HAP-1 (cell line): ENCODE data around the gene NR2E3.

Experiments used
- DNase-seq, 2 experiments: peaks; one replicate each; pipeline ENCODE4 v3.0.0-alpha.2; 2016 to 2020; ENCODE audit warnings: low spot score in 2 of 2
- H3K27me3 ChIP-seq: fragments of 250-450 bp; sonication (Bioruptor Pico); 2 replicates; pipeline ENCODE4 v1.5.1; 2020; ENCODE audit warnings: low read depth, mild to moderate bottlenecking, moderate library complexity
- H3K36me3 ChIP-seq: fragments of 250-450 bp; sonication (Bioruptor Pico); replicated peaks from 2 replicates; pipeline ENCODE4 v1.5.1; 2020; ENCODE audit warnings: mild to moderate bottlenecking
- H3K4me1 ChIP-seq: fragments of 250-450 bp; sonication (Bioruptor Pico); 2 replicates; pipeline ENCODE4 v1.5.1; 2020; ENCODE audit warnings: mild to moderate bottlenecking
- H3K4me3 ChIP-seq: fragments of 250-450 bp; sonication (Bioruptor Pico); 2 replicates; pipeline ENCODE4 v1.5.1; 2020; ENCODE audit warnings: mild to moderate bottlenecking, moderate library complexity
- H3K9me3 ChIP-seq: fragments of 250-450 bp; sonication (Bioruptor Pico); 2 replicates; pipeline ENCODE4 v1.5.1; 2020; ENCODE audit warnings: mild to moderate bottlenecking, moderate library complexity
- in situ Hi-C: fragments of 300-500 bp; cut with MboI; formaldehyde crosslinking; loops from 3 replicates; pipeline ENCODE4 v1.14.3; 2020; ENCODE audit warnings: low sequenced_read_pairs, inconsistent platforms, mixed read lengths

NR2E3 gene

DNA sequence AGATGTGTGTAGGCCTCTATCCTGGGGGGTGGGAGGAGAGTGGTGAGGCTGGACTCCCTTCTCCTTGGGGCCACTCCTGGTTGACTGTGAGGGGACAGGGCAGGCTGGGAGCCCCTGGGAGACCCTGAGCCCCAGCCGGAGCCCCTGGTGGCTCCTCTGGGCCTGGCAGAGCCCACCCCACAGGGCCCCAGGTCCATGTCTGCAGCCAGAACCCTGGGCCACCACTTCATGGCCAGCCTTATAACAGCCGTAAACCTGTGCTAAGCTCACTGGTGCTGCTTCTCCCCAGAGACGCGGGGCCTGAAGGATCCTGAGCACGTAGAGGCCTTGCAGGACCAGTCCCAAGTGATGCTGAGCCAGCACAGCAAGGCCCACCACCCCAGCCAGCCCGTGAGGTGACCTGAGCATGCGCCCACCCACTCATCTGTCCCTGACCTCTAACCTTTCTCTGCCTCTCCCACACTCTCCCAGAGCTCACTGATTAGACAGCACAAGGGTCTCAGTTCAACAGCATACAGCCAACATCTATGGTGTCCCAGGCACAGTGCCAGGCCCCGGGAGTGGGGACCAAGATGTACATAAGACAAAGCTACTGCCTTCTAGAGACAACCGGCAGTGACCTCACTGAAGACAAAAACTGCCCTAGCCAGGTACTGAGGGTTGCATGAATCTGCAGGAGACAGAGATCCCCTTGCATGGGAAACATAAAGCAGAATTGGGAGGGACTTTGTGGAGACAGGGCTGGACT lies 3.5 kb downstream of the NR2E3 start:
- H3K36me3 ChIP-seq: no peaks in the 10 kb centered on the region
- H3K4me1 ChIP-seq: no peaks in the 10 kb centered on the region
- no peaks in the 10 kb centered on the region for H3K9me3 ChIP-seq
- in situ Hi-C loops: no loop called here
- H3K27me3 ChIP-seq: no peaks in the 10 kb centered on the region
- DNase-seq: no peak
- no peak overlapping the region for H3K4me3 ChIP-seq

DNA sequence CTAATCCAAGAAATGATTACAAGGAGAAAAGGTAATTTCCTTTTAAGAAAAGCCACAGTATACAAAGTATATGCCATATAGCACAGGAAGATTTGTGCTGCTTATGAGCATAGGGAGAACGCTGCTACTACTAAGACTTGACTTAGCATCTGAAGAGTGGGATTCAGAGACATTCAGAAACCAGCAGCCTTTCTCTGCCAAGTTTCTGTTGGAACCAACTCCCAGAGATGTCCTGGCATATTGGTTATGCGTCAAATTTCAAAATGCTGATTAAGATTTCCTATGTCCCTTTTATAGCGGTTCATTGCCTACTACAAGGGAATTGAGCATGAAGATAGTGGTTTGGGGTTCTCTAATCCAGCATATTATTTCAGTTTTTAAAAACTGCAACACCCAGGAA lies 4.9 kb downstream of the NR2E3 start:
- no peak for DNase-seq
- Histone ChIP-seq H3K4me1 (no peaks in the 10 kb centered on the region), H3K4me3 (no peak overlapping the region), H3K9me3 (peaks cover 9% of the 10 kb centered on the region; the same call in 1 of the 2 replicates), H3K27me3 (no peaks in the 10 kb centered on the region), H3K36me3 (no peaks in the 10 kb centered on the region)
- in situ Hi-C loops: no loop called here

DNA sequence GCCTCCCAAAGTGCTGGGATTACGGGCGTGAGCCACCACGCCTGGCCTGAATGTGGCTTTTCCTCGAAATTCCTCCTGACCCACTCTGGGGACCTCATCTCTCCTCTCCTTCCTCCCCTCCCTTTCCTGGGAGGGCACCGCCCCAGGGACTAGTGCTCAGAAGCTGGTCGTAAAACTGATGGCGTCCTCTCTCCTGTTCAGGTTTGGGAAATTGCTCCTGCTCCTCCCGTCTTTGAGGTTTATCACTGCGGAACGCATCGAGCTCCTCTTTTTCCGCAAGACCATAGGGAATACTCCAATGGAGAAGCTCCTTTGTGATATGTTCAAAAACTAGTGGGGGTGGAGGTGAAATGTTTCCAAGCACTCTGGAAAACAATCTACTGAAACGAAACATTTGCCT lies 7.0 kb downstream of the NR2E3 start:
- Histone ChIP-seq H3K9me3 (peaks cover 13% of the 10 kb centered on the region; the same call in 1 of the 2 replicates), H3K4me3 (no peak overlapping the region), H3K27me3 (no peaks in the 10 kb centered on the region), H3K36me3 (no peaks in the 10 kb centered on the region), H3K4me1 (no peaks in the 10 kb centered on the region)
- in situ Hi-C loops: no loop called here
- DNase-seq: no peak

DNA sequence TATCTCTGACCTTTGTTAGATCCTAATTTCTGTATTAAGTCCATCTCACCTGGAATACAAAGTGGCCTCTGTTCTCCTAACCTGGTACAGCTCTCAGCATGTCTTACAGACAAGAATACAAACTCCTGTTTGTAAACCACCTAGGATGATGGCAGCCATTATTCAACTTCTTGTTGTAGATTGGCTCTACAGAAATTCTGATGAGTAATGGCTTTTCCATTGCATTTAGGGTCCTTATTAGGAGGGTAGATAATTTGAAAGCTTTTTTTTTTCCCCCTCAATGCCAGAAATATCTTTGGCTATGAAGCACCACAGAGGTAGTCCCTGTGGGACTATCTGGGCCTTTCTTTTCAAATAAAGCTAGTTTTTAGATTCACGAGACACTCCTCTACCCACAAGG lies 9.8 kb downstream of the NR2E3 start:
- Histone ChIP-seq H3K9me3 (peaks cover 16% of the 10 kb centered on the region; the same call in 1 of the 2 replicates), H3K4me3 (no peak overlapping the region)

DNA sequence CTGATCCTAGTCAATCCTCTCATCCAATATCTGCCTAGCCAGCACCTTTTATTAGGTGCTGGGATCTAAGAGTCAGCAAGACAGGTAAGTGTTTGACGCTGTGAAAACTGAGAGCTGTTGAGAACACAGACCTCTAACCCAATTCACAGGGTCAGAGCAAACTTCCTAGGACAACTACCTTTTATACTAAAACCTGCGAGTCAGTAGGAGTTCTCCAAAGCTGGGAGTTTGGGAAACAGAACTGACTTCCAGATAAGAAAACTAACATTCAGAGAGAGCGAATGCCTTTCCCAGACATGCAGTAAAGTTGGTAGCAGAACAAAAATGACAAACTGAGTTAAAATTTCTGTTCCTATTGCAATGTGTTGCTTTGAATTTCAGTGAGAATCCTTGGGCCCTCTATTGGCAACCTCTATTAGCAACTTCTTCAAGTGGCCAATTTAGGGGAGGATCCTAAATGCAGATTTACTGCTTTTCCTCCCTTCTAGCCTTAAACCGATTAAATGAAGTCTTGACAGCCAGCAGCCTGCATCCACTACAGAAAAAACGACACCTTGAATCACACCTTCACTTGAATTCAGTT lies 11.3 kb downstream of the NR2E3 start:
- DNase-seq: no peak
- Histone ChIP-seq H3K9me3 (peaks cover 16% of the 10 kb centered on the region; the same call in 1 of the 2 replicates), H3K36me3 (peaks cover 5% of the 10 kb centered on the region; the same call in 1 of the 2 replicates), H3K4me3 (no peak overlapping the region), H3K27me3 (no peaks in the 10 kb centered on the region), H3K4me1 (no peaks in the 10 kb centered on the region)
- in situ Hi-C loops: no loop called here

More for the DNA sequence above, 9.8 kb downstream of the NR2E3 start:
- no peak for DNase-seq
- Histone ChIP-seq H3K4me1 (no peaks in the 10 kb centered on the region), H3K27me3 (no peaks in the 10 kb centered on the region), H3K36me3 (no peaks in the 10 kb centered on the region; the same call in 1 of the 2 replicates)
- in situ Hi-C loops: no loop called here

DNA sequence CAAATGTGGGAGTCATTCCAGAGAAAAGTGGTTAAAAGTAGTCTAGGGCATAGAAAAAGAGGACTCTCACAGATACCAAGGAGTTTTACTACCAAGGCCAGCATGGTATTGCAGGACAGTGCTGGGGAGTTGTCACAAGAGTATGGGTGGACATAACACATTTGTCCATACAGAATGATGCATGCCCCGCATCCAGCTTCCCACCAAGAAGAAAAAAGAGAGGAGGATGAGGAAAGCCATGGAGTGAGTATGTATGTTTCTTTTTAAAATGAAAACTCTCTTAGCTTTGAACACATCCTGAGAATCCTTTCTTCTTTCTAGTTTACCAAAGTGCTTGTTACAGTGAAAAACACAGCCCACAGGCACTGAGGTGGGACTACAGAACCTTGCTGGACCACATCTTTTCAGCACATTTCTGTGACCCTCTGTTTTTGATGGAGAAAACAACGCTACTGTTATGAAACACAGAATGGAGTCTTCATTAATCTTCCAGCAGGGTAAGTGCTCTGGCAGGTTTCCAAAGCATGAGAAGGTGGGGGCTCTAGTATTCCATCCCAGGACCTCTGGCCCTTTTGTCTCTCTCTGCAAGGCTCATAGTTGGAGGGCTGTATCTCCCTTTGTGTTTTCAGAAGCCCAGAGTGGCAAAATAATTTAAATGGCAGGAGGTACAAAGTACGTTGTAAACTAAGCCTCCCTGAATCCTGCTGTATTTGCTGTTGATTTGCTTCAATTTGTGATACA lies 12.7 kb downstream of the NR2E3 start:
- in situ Hi-C loops: no loop called here
- H3K27me3 ChIP-seq: no peaks in the 10 kb centered on the region
- no peak for DNase-seq
- no peaks in the 10 kb centered on the region for H3K4me1 ChIP-seq
- H3K4me3 ChIP-seq: no peak overlapping the region
- peaks cover 16% of the 10 kb centered on the region for H3K36me3 ChIP-seq
- H3K9me3 ChIP-seq: peaks cover 16% of the 10 kb centered on the region; the same call in 1 of the 2 replicates

DNA sequence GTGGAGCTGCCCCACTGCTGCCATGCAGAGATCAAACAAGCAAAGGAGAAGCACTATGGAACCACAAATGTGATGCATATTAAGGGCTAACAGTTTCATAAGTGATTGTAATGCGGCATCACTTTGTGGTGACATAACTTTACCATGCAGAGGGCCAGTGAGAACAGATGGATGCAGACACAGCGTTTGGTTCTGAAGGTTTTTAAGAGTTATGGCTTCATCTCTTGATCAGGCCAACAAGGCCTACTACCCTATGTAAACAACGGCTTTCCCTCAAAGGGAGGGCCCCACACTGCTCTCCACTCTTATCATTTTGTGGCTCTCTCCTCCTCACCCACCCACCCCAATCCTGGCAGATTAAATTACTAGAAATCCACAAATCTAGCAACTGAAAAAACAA lies 13.4 kb downstream of the NR2E3 start:
- DNase-seq: no peak
- Histone ChIP-seq H3K4me1 (no peaks in the 10 kb centered on the region), H3K9me3 (peaks cover 16% of the 10 kb centered on the region; the same call in 1 of the 2 replicates), H3K27me3 (no peaks in the 10 kb centered on the region), H3K36me3 (peaks cover 16% of the 10 kb centered on the region), H3K4me3 (no peak overlapping the region)
- in situ Hi-C loops: no loop called here

DNA sequence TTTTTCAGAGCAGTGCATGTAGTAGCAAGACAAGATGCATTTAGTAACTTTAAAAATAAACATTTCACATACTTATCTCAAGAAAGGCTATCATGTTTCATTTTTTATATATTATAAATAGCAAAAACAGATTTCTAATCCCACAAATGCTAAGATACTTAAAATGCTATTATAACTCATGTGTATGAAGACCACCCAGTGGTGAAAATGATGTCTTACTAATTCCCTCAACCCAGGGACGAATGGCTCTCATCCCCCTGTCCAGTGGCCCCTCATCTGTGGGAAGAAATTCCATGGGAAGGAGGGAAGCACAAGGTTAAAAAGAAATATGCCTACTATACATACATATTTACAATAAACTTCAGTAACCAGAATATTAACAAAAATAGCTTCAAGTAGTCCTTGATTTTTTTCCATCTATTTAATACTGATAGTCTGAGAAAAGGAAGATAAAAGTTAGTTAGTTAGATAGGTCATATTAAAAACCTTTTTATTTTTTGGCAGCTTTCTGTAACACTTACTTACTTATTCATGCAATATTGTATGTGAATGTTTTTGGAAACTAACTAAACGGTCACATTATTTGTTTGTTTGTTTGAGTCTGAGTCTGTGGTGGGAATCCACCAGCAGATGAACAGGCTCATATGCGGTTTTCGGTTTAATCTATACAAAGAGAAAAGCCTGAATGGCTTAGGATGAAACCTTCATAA lies 14.8 kb downstream of the NR2E3 start:
- DNase-seq: no peak
- Histone ChIP-seq H3K27me3 (no peaks in the 10 kb centered on the region), H3K4me3 (no peak overlapping the region), H3K4me1 (no peaks in the 10 kb centered on the region), H3K9me3 (peaks cover 8% of the 10 kb centered on the region; the same call in 1 of the 2 replicates), H3K36me3 (peaks cover 16% of the 10 kb centered on the region)
- in situ Hi-C loops: no loop called here

DNA sequence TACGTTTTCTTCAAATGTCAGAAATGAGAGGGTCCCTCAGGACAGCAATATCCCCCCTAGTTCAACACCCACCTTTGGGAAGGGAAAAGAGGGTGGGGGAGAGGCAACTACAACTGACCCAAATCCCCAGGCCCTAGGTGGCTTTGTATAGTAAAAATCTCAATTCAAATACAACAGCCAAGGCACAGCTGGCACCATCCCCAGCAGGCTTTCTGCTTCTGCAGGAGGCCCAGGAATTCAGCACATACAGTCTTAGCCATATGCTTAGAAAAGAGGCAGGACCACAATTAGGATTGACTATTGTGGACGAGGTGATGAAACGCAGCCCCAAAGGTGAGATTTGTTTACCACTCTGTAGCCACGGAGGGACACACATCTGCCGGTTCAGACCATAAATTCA lies 15.8 kb downstream of the NR2E3 start:
- Histone ChIP-seq H3K4me3 (no peak overlapping the region), H3K27me3 (no peaks in the 10 kb centered on the region), H3K4me1 (no peaks in the 10 kb centered on the region), H3K36me3 (peaks cover 16% of the 10 kb centered on the region), H3K9me3 (peaks cover 7% of the 10 kb centered on the region; the same call in 1 of the 2 replicates)
- in situ Hi-C loops: no loop called here
- DNase-seq: no peak

DNA sequence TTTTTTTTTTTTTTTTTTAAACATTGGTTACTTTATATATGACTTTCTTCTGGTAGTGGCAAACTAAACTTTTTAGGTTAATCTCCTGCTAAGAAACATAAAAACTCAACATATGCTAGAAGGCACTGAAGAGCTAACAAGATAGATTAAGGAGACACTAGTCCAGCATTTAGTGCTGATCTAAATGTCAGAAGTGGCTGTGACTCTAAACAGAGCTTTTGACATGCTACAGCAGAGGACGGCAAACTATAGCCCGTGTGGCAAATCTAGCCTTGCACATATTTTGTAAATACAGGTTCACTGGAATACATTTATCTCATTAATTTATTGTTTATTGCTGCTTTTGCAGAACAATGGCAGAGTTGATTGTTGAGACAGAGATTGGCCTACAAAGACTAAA lies 20.6 kb downstream of the NR2E3 start:
- no peak for DNase-seq
- Histone ChIP-seq H3K9me3 (no peaks in the 10 kb centered on the region), H3K4me3 (no peak overlapping the region), H3K4me1 (peaks cover 4% of the 10 kb centered on the region; the same call in 1 of the 2 replicates), H3K27me3 (no peaks in the 10 kb centered on the region), H3K36me3 (peaks cover 16% of the 10 kb centered on the region)
- in situ Hi-C loops: no loop called here

DNA sequence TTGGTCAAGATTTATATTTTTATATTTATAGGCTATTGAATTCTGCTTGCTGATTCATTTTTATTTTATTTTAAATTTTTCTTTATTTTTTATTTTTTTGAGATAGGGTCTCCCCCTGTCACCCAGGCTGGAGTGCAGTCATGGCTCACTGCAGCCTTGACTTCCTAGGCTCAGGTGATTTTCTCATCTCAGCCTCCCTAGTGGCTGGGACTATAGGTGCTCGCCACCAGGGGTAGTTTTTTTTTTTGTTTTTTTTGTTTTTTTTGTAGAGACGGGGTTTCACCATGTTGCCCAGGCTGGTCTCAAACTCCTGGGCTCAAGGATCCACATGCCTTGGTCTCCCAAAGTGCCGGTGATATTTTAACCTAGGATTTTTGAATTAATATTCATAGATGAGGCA lies 31.2 kb downstream of the NR2E3 start:
- in situ Hi-C loops: no loop called here
- Histone ChIP-seq H3K9me3 (no peaks in the 10 kb centered on the region), H3K27me3 (no peaks in the 10 kb centered on the region), H3K36me3 (peaks cover 2% of the 10 kb centered on the region; the same call in 1 of the 2 replicates), H3K4me3 (no peak overlapping the region), H3K4me1 (peaks cover 9% of the 10 kb centered on the region)
- no peak for DNase-seq

DNA sequence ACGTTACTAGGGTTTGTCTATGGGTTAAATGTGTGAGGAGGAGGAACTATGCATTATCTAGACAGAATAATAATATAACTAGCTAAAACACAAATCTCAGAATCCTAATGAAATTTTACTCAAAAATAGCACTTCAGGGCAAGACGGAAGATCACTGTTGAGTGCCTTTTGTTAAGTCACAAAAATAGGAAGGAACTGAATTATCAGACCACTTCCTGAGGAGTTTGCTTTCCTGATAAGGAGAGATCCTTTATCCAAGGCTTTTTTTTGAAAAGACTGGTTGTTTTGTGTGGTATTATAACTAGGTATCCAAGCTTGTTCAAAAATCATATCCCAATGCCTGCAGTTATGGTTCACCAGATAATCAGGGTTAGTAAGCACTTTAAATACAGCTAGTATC lies 34.6 kb downstream of the NR2E3 start:
- Histone ChIP-seq H3K4me3 (no peak overlapping the region), H3K27me3 (no peaks in the 10 kb centered on the region), H3K4me1 (no peaks in the 10 kb centered on the region), H3K9me3 (no peaks in the 10 kb centered on the region), H3K36me3 (peaks cover 9% of the 10 kb centered on the region; the same call in 1 of the 2 replicates)
- in situ Hi-C loops: no loop called here
- no peak for DNase-seq

DNA sequence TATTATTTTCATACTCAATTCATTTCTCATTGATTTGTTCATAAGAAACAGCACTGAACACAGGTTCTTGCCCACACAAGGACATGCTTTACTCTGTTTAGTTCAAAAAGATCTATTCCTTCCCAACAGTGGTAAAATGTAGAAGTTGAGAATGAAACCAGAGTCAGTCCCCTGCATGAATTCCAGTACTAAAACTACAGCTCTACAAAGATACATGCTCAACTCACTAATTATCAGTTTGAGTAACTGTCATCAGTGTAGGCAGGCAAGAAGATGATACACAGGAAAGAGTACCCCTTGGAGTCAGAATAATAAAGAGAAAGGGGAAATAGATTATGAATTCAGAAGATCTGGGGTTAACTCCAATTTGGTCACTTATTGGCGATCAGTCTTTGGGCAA lies 43.2 kb downstream of the NR2E3 start:
- in situ Hi-C loops: no loop called here
- H3K36me3 ChIP-seq: 0 out of 2 replicates have a peak, but pooled peaks cover 2% of the 10 kb centered on the region
- no peak for DNase-seq

More for the DNA sequence above, 43.2 kb downstream of the NR2E3 start:
- Histone ChIP-seq H3K4me3 (no peak overlapping the region), H3K9me3 (no peaks in the 10 kb centered on the region), H3K4me1 (no peaks in the 10 kb centered on the region), H3K27me3 (no peaks in the 10 kb centered on the region)
